SU-DHL-6 (cell line): Measurements from ENCODE around the gene YES1.

Source experiments
- H2AFZ ChIP-seq: fragments of 200-600 bp; sonication (generic); 2 replicates; pipeline ENCODE4 v1.6.1; 2014; ENCODE audit warnings: low read depth, mild to moderate bottlenecking, moderate library complexity, mixed read lengths, antibody characterized with exemption, low read length; ENCODE audit not compliant: severe bottlenecking
- H3F3A ChIP-seq: fragments of 200-600 bp; shearing (Covaris generic); 2 replicates; pipeline ENCODE4 v1.6.0; 2016; ENCODE audit warnings: antibody characterized with exemption, mild to moderate bottlenecking; ENCODE audit not compliant: insufficient read depth
- H3K27ac ChIP-seq: fragments of 200-600 bp; sonication (generic); 2 replicates; pipeline ENCODE4 v1.5.1; 2016; ENCODE audit warnings: low read depth, mild to moderate bottlenecking, low read length, moderate library complexity, mixed read lengths
- H3K27me3 ChIP-seq: fragments of 200-600 bp; sonication (generic), shearing (Covaris generic); 2 replicates; pipeline ENCODE4 v1.6.0; 2014; ENCODE audit warnings: mild to moderate bottlenecking, low read length
- H3K36me3 ChIP-seq: fragments of 200-600 bp; sonication (generic); 2 replicates; pipeline ENCODE4 v1.6.1; 2014; ENCODE audit warnings: mild to moderate bottlenecking, low read length, mixed read lengths
- H3K4me2 ChIP-seq: fragments of 300-600, 200-600 bp; shearing (Covaris generic), sonication (generic); 2 replicates; pipeline ENCODE4 v1.6.0; 2014; ENCODE audit warnings: low read length, low read depth, mild to moderate bottlenecking; ENCODE audit not compliant: poor library complexity, severe bottlenecking
- H3K4me3 ChIP-seq: fragments of 200-600 bp; sonication (generic); 2 replicates; pipeline ENCODE4 v1.5.1; 2014; ENCODE audit warnings: antibody characterized with exemption, low read length, mild to moderate bottlenecking, mixed read lengths; ENCODE audit not compliant: insufficient read depth, poor library complexity, severe bottlenecking
- H3K79me2 ChIP-seq: fragments of 200-600 bp; sonication (generic); 2 replicates; pipeline ENCODE4 v1.6.1; 2014; ENCODE audit warnings: mild to moderate bottlenecking, low read length, moderate library complexity; ENCODE audit not compliant: insufficient read depth
- H3K9ac ChIP-seq: fragments of 200-600 bp; sonication (generic); 2 replicates; pipeline ENCODE4 v1.7.0; 2014; ENCODE audit warnings: mild to moderate bottlenecking, low read length
- H3K9me2 ChIP-seq: fragments of 200-600 bp; sonication (generic); replicated peaks from 2 replicates; pipeline ENCODE4 v1.6.1; 2014; ENCODE audit warnings: low read length; ENCODE audit not compliant: insufficient read depth
- H3K9me3 ChIP-seq: fragments of 200-600 bp; sonication (generic); 2 replicates; pipeline ENCODE4 v1.6.1; 2014; ENCODE audit warnings: low read length, mixed read lengths; ENCODE audit not compliant: insufficient read depth
- H4K20me1 ChIP-seq: fragments of 200-600 bp; sonication (generic); 2 replicates; pipeline ENCODE4 v1.6.1; 2014; ENCODE audit warnings: low read depth, mild to moderate bottlenecking, antibody characterized with exemption, low read length, moderate library complexity, mixed read lengths
- EZH2phosphoT487 ChIP-seq: fragments of 200-600 bp; sonication (generic), shearing (Covaris generic); conservative IDR thresholded peaks from 2 replicates; pipeline ENCODE4 v1.6.1; 2018; ENCODE audit warnings: mild to moderate bottlenecking, antibody characterized with exemption, low read length, moderate library complexity, mixed read lengths
- TF ChIP-seq, protein P1 (sequence below): fragments of 200-600 bp; sonication (generic); IDR thresholded peaks from one replicate; pipeline ENCODE4 v1.5.1; 2017; ENCODE audit warnings: antibody characterized with exemption, mild to moderate bottlenecking, low read length, moderate library complexity; ENCODE audit not compliant: insufficient read depth, poor library complexity, severe bottlenecking

YES1 gene

DNA sequence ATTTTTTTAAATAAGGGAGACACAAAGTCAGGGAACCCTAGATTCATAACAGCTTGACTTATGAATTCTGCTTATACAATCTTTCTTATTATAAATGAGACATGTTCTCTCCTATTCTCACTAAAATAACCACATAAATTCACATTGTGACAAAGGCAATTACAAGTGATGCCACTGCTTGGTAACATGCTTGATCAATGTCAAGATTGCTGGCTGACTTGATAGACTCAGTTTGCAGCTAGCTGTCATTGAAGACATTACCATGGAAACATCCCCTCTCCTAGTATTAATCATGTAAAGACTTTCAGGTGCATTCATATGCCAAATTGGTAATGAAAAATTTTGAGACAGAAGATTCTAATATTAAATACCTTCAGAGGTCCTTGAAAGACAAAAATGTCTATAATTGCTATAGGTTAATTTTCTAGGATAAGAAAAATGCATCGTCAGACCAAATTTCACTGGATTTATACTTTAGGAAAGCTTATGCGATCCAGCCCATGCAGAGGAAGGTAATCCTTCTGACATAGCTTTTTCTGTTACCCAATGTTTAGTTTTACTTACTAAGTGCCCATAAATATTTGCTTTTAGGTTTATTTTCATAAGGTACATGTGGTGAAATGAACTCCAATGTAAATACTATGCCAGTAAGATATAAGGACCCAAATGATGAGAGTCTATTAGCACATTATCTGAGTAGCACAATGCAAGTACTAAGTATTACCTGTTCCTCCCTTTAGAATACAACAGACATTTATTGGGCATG is 67.0 kb downstream of the YES1 start:
- H3K9ac ChIP-seq: no peak overlapping the region
- no peak overlapping the region for H3K4me3 ChIP-seq
- no peaks in the 10 kb centered on the region for H3K9me3 ChIP-seq
- no peak for TF ChIP-seq EZH2phosphoT487
- TF ChIP-seq, protein P1, sequence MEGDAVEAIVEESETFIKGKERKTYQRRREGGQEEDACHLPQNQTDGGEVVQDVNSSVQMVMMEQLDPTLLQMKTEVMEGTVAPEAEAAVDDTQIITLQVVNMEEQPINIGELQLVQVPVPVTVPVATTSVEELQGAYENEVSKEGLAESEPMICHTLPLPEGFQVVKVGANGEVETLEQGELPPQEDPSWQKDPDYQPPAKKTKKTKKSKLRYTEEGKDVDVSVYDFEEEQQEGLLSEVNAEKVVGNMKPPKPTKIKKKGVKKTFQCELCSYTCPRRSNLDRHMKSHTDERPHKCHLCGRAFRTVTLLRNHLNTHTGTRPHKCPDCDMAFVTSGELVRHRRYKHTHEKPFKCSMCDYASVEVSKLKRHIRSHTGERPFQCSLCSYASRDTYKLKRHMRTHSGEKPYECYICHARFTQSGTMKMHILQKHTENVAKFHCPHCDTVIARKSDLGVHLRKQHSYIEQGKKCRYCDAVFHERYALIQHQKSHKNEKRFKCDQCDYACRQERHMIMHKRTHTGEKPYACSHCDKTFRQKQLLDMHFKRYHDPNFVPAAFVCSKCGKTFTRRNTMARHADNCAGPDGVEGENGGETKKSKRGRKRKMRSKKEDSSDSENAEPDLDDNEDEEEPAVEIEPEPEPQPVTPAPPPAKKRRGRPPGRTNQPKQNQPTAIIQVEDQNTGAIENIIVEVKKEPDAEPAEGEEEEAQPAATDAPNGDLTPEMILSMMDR: no peak
- no peaks in the 10 kb centered on the region for H3K36me3 ChIP-seq
- no peak overlapping the region for H3K4me2 ChIP-seq
- no peaks in the 10 kb centered on the region for H4K20me1 ChIP-seq
- H3K27ac ChIP-seq: no peak overlapping the region
- H3K27me3 ChIP-seq: no peaks in the 10 kb centered on the region
- H3K9me2 ChIP-seq: no peaks in the 10 kb centered on the region
- H2AFZ ChIP-seq: no peak overlapping the region
- no peaks in the 10 kb centered on the region for H3F3A ChIP-seq
- H3K79me2 ChIP-seq: no peaks in the 10 kb centered on the region

DNA sequence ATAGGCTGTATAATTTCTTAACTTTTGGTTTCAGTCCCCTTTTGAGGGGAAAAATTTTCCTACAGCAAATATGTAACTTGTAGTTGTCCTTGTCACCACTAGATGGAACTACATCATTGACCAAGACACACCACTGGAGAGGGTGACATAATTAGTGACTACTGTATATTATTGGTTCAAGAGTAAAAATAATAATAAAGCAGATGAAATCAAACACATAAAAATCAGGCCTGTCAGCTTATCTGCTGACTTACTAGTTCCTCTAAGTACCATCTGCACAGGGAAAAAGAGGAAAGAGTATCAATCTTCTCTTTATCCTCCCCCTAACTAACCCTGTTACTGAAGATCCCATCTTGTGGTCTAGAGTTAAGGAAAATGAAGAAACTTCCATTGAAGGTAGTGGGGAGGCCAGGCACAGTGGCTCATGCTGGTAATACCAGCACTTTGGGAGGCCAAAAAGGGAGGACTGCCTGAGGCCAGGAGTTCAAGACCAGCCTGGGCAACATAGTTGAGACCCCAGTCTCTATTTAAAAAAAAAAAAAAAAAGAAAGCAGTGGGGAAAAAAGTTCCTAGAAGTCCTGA is 70.0 kb downstream of the YES1 start:
- H3F3A ChIP-seq: no peaks in the 10 kb centered on the region
- no peak overlapping the region for H3K27ac ChIP-seq
- H2AFZ ChIP-seq: no peak overlapping the region
- H3K9ac ChIP-seq: no peak overlapping the region
- TF ChIP-seq, protein P1: peak; percentile 42
- no peak for TF ChIP-seq EZH2phosphoT487
- H4K20me1 ChIP-seq: no peaks in the 10 kb centered on the region
- no peaks in the 10 kb centered on the region for H3K27me3 ChIP-seq
- no peaks in the 10 kb centered on the region for H3K79me2 ChIP-seq
- no peaks in the 10 kb centered on the region for H3K9me3 ChIP-seq
- H3K9me2 ChIP-seq: no peaks in the 10 kb centered on the region
- H3K36me3 ChIP-seq: no peaks in the 10 kb centered on the region
- H3K4me2 ChIP-seq: no peak overlapping the region
- H3K4me3 ChIP-seq: no peak overlapping the region

DNA sequence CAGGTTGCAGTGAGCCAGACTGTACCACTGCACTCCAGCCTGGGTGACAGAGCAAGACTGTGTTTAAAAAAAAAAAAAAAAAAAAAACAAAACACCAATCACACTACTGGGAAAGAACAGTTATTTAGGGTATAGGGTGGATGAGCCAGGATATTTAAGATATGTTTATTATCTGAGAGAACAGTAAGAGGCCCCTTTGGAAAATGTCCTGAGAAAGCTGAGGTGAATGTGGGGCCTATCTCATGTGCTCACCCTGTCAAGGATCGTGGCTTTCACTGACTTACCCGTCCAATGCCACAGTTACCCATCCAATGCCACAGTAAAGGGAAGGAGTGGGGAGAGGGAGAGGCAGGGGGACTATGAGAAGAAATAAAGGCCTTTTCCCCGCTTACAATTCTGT is 79.7 kb downstream of the YES1 start:
- Histone ChIP-seq H3K27ac (no peak overlapping the region), H3K9me3 (no peaks in the 10 kb centered on the region), H2AFZ (no peak overlapping the region), H3K9me2 (no peaks in the 10 kb centered on the region), H4K20me1 (no peaks in the 10 kb centered on the region), H3K4me2 (no peak overlapping the region), H3K9ac (no peak overlapping the region), H3K79me2 (no peaks in the 10 kb centered on the region), H3K27me3 (no peaks in the 10 kb centered on the region), H3K36me3 (no peaks in the 10 kb centered on the region), H3K4me3 (no peak overlapping the region), H3F3A (no peaks in the 10 kb centered on the region)
- TF ChIP-seq, protein P1: no peak
- no peak for TF ChIP-seq EZH2phosphoT487
